GM18870 (cell line): ENCODE data around the gene TMEM131.
"Not testable (repeated sequence)": the region's sequence is repeated elsewhere in the genome, so short reads cannot be mapped to it uniquely, and the experiment has no call there.

ENCODE experiments used
- ATAC-seq: cut with Tn5 transposase; IDR thresholded peaks from one replicate; pipeline ENCODE4 v1.9.1; 2021; ENCODE audit warnings: moderate library complexity; ENCODE audit not compliant: unreplicated experiment

Gene TMEM131

GRCh38 chr2:97914691-97915213 lies 81.0 kb downstream of the TMEM131 start:
- ATAC-seq, result no peak

- no peak for ATAC-seq
Measured at GRCh38 chr2:97913846-97914245, 81.9 kb downstream of the TMEM131 start.

GRCh38 chr2:97911922-97912575 lies 83.7 kb downstream of the TMEM131 start:
- ATAC-seq, result no peak

GRCh38 chr2:97911206-97911921 lies 84.4 kb downstream of the TMEM131 start:
- ATAC-seq, result peak; percentile 61

- no peak for ATAC-seq
Measured at GRCh38 chr2:97910403-97911205, 85.1 kb downstream of the TMEM131 start.

- no peak for ATAC-seq
Measured at GRCh38 chr2:97908208-97908676, 87.5 kb downstream of the TMEM131 start.

- no peak for ATAC-seq
Measured at GRCh38 chr2:97907369-97908100, 88.2 kb downstream of the TMEM131 start.

GRCh38 chr2:97906307-97906706 lies 89.4 kb downstream of the TMEM131 start:
- no peak for ATAC-seq

- no peak for ATAC-seq
Measured at GRCh38 chr2:97905294-97905693, 90.5 kb downstream of the TMEM131 start.

GRCh38 chr2:97901862-97902261 lies 93.9 kb downstream of the TMEM131 start:
- no peak for ATAC-seq

- no peak for ATAC-seq
Measured at GRCh38 chr2:97900806-97901205, 94.9 kb downstream of the TMEM131 start.

GRCh38 chr2:97893042-97893441 lies 102.7 kb downstream of the TMEM131 start:
- not testable (repeated sequence) for ATAC-seq

GRCh38 chr2:97891611-97892010 lies 104.1 kb downstream of the TMEM131 start:
- ATAC-seq, result no peak

- no peak for ATAC-seq
Measured at GRCh38 chr2:97889156-97889555, 106.6 kb downstream of the TMEM131 start.

GRCh38 chr2:97885841-97886240 lies 109.9 kb downstream of the TMEM131 start:
- no peak for ATAC-seq

- no peak for ATAC-seq
Measured at GRCh38 chr2:97880334-97880733, 115.4 kb downstream of the TMEM131 start.

GRCh38 chr2:97878865-97879264 lies 116.9 kb downstream of the TMEM131 start:
- ATAC-seq, result no peak

- not testable (repeated sequence) for ATAC-seq
Measured at GRCh38 chr2:97878317-97878716, 117.4 kb downstream of the TMEM131 start.

GRCh38 chr2:97871096-97871780 lies 124.5 kb downstream of the TMEM131 start:
- no peak for ATAC-seq

GRCh38 chr2:97870396-97870843 lies 125.3 kb downstream of the TMEM131 start:
- ATAC-seq, result peak; percentile 98
